NCI-H1048 (cell line): Measurements from ENCODE around the gene NUDT3.

ENCODE experiments used
- DNase-seq: peaks from one replicate; lab custom pipeline; 2025; lab: John Stamatoyannopoulos, UW

The NUDT3 gene

GRCh38 chr6:34321821-34322220, 70.6 kb downstream of the NUDT3 start:
- DNase-seq, result no peak

- DNase-seq, result no peak
These were observed 73.0 kb downstream of the NUDT3 start for GRCh38 chr6:34319471-34319885.

- no peak for DNase-seq
These were observed 73.7 kb downstream of the NUDT3 start for GRCh38 chr6:34318499-34319470.

- DNase-seq, result no peak
These were observed 74.5 kb downstream of the NUDT3 start for GRCh38 chr6:34317882-34318498.

- no peak for DNase-seq
These were observed 75.3 kb downstream of the NUDT3 start for GRCh38 chr6:34317172-34317477.

GRCh38 chr6:34316431-34317171, 75.9 kb downstream of the NUDT3 start:
- no peak for DNase-seq

- no peak for DNase-seq
These were observed 76.7 kb downstream of the NUDT3 start for GRCh38 chr6:34315780-34316179.

GRCh38 chr6:34315256-34315655, 77.2 kb downstream of the NUDT3 start:
- no peak for DNase-seq

GRCh38 chr6:34312259-34312658, 80.2 kb downstream of the NUDT3 start:
- DNase-seq, result no peak

GRCh38 chr6:34310817-34311216, 81.7 kb downstream of the NUDT3 start:
- no peak for DNase-seq

- no peak for DNase-seq
These were observed 84.0 kb downstream of the NUDT3 start for GRCh38 chr6:34308483-34308882.

- no peak for DNase-seq
These were observed 86.3 kb downstream of the NUDT3 start for GRCh38 chr6:34305982-34306708.

- no peak for DNase-seq
These were observed 87.0 kb downstream of the NUDT3 start for GRCh38 chr6:34305497-34305896.

GRCh38 chr6:34304164-34304563, 88.3 kb downstream of the NUDT3 start:
- DNase-seq, result no peak

GRCh38 chr6:34302929-34303328, 89.5 kb downstream of the NUDT3 start:
- no peak for DNase-seq

- no peak for DNase-seq
These were observed 91.1 kb downstream of the NUDT3 start for GRCh38 chr6:34301408-34301807.

GRCh38 chr6:34300332-34300751, 92.1 kb downstream of the NUDT3 start:
- DNase-seq, result no peak

GRCh38 chr6:34298941-34299340, 93.5 kb downstream of the NUDT3 start:
- DNase-seq, result no peak

- DNase-seq, result no peak
These were observed 96.7 kb downstream of the NUDT3 start for GRCh38 chr6:34295721-34296120.

- no peak for DNase-seq
These were observed 99.5 kb downstream of the NUDT3 start for GRCh38 chr6:34292954-34293353.

- no peak for DNase-seq
These were observed 103.3 kb downstream of the NUDT3 start for GRCh38 chr6:34289137-34289536.

- no peak for DNase-seq
These were observed 103.9 kb downstream of the NUDT3 start for GRCh38 chr6:34288581-34288980.
